Neutrophil (primary cell): ENCODE results near the gene SLC30A10.

Source experiments
- H3K27ac ChIP-seq: fragments of 200-600 bp; sonication (generic); 2 replicates; pipeline ENCODE4 v1.5.1; 2016; ENCODE audit warnings: mild to moderate bottlenecking, moderate library complexity
- H3K27me3 ChIP-seq: fragments of 200-600 bp; sonication (generic); 2 replicates; pipeline ENCODE4 v1.6.0; 2016; ENCODE audit warnings: mild to moderate bottlenecking
- H3K36me3 ChIP-seq: fragments of 200-600 bp; sonication (generic); 2 replicates; pipeline ENCODE4 v1.5.1; 2017
- H3K4me1 ChIP-seq, 2 experiments: fragments of 200-600 bp in 1 of 2; sonication (generic) in 1 of 2; 1 replicate in 1 of 2; 2 replicates in 1 of 2; pipeline versions ENCODE4 v1.5.1 to v1.6.1; 2013 to 2016; ENCODE audit warnings: low read depth in 1 of 2, low read length in 1 of 2, mild to moderate bottlenecking in 1 of 2, moderate library complexity in 1 of 2; ENCODE audit not compliant: control insufficient read depth in 1 of 2, insufficient read depth in 1 of 2
- H3K4me3 ChIP-seq, 2 experiments: fragments of 200-600 bp in 1 of 2; sonication (generic) in 1 of 2; 1 replicate in 1 of 2; 2 replicates in 1 of 2; pipeline ENCODE4 v1.5.1; 2013 to 2016; ENCODE audit warnings: low read depth in 1 of 2, low read length in 1 of 2, mild to moderate bottlenecking in 1 of 2, moderate library complexity in 1 of 2
- H3K9me3 ChIP-seq: fragments of 200-600 bp; sonication (generic); 2 replicates; pipeline ENCODE4 v1.5.1; 2016
- TF ChIP-seq, protein P1 (sequence below): fragments of 200-600 bp; sonication (generic); IDR thresholded peaks from 2 replicates; pipeline ENCODE4 v1.5.1; 2016; ENCODE audit warnings: antibody characterized with exemption

The SLC30A10 gene

DNA sequence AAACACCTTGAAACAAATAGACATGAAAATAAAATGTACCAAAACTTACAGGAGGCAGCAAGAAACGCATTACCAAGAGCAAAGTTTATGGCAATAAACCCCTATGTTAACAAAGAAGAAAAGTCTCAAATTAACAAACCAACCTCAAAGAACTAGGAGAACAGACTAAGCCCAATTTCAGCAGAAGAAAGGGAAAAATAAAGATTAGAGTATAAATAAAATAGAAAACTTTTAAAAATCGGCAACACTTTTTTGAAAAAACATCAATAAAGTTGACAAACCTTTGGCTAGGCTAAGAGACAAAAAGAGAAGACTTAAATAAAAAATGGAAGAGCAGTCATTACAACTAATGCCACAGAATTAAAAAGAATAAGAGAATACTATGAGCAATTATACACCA, 42.7 kb downstream of the SLC30A10 start:
- Histone ChIP-seq H3K4me3 (no peak overlapping the region), H3K36me3 (no peaks in the 10 kb centered on the region), H3K9me3 (no peaks in the 10 kb centered on the region), H3K27ac (no peak overlapping the region), H3K4me1 (no peaks in the 10 kb centered on the region), H3K27me3 (no peaks in the 10 kb centered on the region)
- TF ChIP-seq, protein P1, sequence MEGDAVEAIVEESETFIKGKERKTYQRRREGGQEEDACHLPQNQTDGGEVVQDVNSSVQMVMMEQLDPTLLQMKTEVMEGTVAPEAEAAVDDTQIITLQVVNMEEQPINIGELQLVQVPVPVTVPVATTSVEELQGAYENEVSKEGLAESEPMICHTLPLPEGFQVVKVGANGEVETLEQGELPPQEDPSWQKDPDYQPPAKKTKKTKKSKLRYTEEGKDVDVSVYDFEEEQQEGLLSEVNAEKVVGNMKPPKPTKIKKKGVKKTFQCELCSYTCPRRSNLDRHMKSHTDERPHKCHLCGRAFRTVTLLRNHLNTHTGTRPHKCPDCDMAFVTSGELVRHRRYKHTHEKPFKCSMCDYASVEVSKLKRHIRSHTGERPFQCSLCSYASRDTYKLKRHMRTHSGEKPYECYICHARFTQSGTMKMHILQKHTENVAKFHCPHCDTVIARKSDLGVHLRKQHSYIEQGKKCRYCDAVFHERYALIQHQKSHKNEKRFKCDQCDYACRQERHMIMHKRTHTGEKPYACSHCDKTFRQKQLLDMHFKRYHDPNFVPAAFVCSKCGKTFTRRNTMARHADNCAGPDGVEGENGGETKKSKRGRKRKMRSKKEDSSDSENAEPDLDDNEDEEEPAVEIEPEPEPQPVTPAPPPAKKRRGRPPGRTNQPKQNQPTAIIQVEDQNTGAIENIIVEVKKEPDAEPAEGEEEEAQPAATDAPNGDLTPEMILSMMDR = no peak

DNA sequence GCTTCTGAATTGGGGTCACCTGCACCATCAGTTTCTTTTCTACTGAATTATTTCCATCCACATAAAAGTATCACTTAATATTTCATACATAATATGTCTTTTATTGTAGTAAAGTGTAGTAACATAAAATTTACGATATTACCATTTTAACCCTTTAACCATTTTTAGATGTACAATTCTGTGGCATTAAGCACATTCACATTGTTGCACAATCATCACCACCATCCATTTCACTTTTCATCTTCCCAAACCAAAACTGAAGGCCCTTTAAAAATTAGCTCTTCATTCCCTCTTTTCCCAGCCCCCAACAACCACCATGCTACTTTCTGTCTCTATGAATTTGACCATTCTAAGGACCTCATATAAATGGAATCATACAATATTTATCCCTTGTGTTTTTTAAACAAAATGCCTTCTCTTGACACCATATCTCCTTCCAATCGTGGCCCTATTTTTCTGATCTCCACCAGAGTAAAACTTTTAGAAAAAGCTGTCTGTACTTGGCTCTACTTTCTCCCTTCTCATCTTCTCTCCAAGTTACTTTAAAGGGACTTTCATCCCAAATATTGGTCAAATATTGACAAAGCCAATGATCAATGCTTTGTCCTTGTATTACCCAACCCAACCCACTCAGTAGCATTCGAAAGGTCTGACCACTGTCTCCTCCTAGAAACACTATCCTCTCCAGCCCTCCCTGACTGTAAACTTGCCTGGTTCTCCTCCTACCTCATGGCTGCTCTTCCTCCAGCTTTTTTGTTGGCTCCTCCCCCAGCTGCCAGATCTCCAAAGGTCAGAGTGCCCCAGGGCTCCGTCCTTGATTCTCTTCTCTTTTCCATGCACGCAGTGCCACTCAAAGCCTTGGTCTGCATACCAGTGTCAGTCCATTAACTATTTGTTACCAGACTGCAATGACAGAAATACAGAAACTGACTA, 44.7 kb downstream of the SLC30A10 start:
- no peak overlapping the region for H3K27ac ChIP-seq
- no peaks in the 10 kb centered on the region for H3K4me1 ChIP-seq
- H3K36me3 ChIP-seq = no peaks in the 10 kb centered on the region
- no peaks in the 10 kb centered on the region for H3K9me3 ChIP-seq
- peaks cover 3% of the 10 kb centered on the region for H3K27me3 ChIP-seq
- TF ChIP-seq, protein P1 = no peak
- no peak overlapping the region for H3K4me3 ChIP-seq

DNA sequence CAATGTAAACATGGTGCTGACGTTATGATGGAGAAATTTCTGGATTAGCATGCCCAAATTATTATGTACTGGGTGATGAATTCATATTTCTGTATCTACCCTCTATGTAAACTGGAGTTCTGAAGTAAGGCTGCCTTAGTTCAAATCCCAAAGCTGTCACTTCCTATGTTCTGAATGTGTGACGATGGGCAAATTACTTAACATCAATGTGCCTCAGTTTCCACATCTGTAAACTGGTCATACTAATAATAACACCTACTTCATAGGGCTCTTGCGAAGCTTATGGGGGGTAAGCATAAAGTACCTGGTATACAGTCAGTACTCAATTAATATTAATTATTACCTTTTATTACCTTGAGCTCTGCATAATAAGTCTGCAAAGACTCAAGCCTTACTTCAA, 45.6 kb downstream of the SLC30A10 start:
- H3K36me3 ChIP-seq = no peaks in the 10 kb centered on the region
- no peaks in the 10 kb centered on the region for H3K9me3 ChIP-seq
- peaks cover 8% of the 10 kb centered on the region for H3K27me3 ChIP-seq
- no peak overlapping the region for H3K27ac ChIP-seq
- H3K4me3 ChIP-seq = no peak overlapping the region
- no peaks in the 10 kb centered on the region for H3K4me1 ChIP-seq
- TF ChIP-seq, protein P1 = no peak

DNA sequence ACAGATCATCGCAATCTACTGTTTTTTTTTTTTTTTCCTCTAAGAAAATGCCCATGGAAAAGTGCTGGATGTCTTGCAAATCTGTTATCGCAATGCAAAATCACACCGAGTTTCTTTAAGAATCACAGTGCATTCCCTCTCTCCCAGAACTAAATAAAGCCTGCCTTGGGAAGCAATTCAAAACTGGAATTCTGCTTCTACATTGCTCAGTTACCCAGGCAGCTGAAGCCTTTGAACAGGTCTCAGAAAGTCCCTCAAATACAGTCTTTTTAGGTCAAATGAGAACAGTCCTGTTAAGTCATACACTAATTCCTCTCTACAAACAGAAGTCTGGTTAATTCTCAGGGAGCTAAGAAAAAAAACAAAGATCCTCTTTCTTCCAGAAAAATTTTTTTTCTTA, 46.3 kb downstream of the SLC30A10 start:
- Histone ChIP-seq H3K4me1 (no peaks in the 10 kb centered on the region), H3K27ac (no peak overlapping the region), H3K27me3 (peaks cover 8% of the 10 kb centered on the region), H3K36me3 (no peaks in the 10 kb centered on the region), H3K4me3 (no peak overlapping the region), H3K9me3 (no peaks in the 10 kb centered on the region)
- TF ChIP-seq, protein P1 = no peak

DNA sequence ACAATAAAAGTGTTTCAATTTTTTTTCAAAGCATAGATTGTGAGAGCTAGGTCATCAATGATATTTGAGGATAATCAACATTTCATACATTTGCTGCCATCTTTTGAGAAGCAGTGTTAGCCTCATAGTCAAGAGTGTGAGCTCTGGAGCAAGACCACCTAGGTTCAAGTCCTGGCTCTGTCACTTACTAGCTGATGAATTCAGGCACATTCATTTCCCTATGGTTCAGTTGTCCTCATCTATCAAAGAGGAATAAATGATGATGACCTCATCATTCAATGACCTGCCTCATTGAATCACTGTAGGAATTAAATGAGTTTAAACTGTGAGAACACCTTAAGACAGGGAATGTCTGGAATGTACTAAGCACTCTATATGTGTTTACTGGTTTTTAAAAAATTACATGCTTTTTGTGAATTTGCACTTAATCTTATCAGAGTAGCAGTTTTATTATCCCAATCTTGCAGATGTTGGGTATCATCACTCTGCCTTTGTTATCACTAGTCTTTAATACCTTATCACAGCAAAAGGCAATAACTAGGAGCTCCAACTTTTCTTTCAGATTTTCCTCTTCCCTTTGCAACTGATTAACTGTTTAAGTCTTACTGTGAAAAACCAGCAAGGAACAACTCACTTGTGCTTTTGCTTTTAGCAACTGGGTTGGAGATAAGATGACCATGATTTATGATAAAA, 47.4 kb downstream of the SLC30A10 start:
- no peaks in the 10 kb centered on the region for H3K4me1 ChIP-seq
- peaks cover 8% of the 10 kb centered on the region for H3K27me3 ChIP-seq
- no peaks in the 10 kb centered on the region for H3K9me3 ChIP-seq
- H3K4me3 ChIP-seq = no peak overlapping the region
- H3K36me3 ChIP-seq = no peaks in the 10 kb centered on the region
- H3K27ac ChIP-seq = no peak overlapping the region
- TF ChIP-seq, protein P1 = no peak
